ENCODE results near the gene TAB2. TPM values are rescaled to one million over a fixed set of nuclear protein-coding genes. Genes with fewer than 3 reads are reported as not detected.

The TAB2 gene
- total and polyA plus RNA-seq, 9 of the 15 experiments (the other 6 are each of a cell fraction or from before 2014, with no cell fraction given): 9.1 to 38.3 (median 18.6) TPM

DNA sequence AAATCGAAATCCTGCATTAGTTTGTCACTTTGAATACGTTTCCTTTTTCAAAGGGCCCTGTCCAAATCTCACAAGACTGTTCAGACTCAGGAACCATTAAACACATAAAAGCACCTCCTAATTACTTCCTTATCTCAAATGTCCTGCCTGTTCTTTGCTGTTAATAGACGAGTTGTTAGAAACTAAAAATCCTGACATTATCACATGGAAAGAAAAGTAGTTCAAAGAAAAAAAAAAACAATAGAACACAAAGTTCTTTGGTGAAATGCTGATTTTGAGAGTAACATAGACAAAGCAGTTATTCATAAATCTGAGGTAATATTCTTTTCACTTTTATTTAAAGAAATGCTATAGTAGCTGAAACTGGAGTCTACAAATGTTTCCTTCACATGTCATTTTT is 12.1 kb upstream of the TAB2 start:
- CTCF ChIA-PET (ENCODE audit: low intra/inter-chr PET ratio): no interaction called here
- WGBS (ENCODE audit: insufficient coverage, low coverage, missing lambda C conversion rate): 2% methylated on average over 3 of the region's 3 CpGs
- no TSS peak for BruUV-seq (replicated peaks)
- TF ChIP-seq CHAMP1 (IDR thresholded peaks at IDR 0.05) (no peak), ZBTB43 (CRISPR knock-in tag; IDR thresholded peaks at IDR 0.05) (no peak), ZNF280A (IDR thresholded peaks at IDR 0.05; ENCODE audit: low read depth, partially characterized antibody) (no peak), KDM5B (IDR thresholded peaks at IDR 0.05; ENCODE audit: insufficient replicate concordance, low read depth, low read length) (no peak), CXXC5 (CRISPR knock-in tag; IDR thresholded peaks at IDR 0.05) (no peak), ZC3H11A (IDR thresholded peaks at IDR 0.05; ENCODE audit: low read depth, low read length) (no peak), PRPF4 (IDR thresholded peaks at IDR 0.05; ENCODE audit: insufficient read depth, low read depth, low read length, poor library complexity, severe bottlenecking) (no peak), ZNF561 (CRISPR knock-in tag; conservative IDR thresholded peaks at IDR 0.05) (no peak)

More for the DNA sequence above, 12.1 kb upstream of the TAB2 start:
- no peaks in the 10 kb centered on the region for H3K36me3 ChIP-seq (ENCODE audit: control insufficient read depth, insufficient read depth, low read length)
- FAIRE-seq (no peak), ATAC-seq (no peak), DNase-seq (ENCODE audit: extremely low read depth in 1 of 4, low spot score in 3 of 4) (no peak)
- H3K9me1 ChIP-seq (ENCODE audit: control insufficient read depth, insufficient read depth, low read length): no peaks in the 10 kb centered on the region
- H3K4me3 ChIP-seq: no peak overlapping the region
- no peaks in the 10 kb centered on the region for H3K9me3 ChIP-seq (replicated peaks; ENCODE audit: control insufficient read depth, insufficient read depth, low read depth, low read length)
- no peaks in the 10 kb centered on the region for H3K79me2 ChIP-seq (ENCODE audit: control insufficient read depth, insufficient read depth, low read length)
- peaks cover 4 to 6% of the 10 kb centered on the region in 2 experiments; a peak in 2 of 5 replicates for H3K27me3 ChIP-seq (ENCODE audit: control insufficient read depth in 2 of 2, insufficient read depth in 2 of 2, low read length in 2 of 2)
- H3K4me2 ChIP-seq (ENCODE audit: insufficient read depth, low read length): no peak overlapping the region
- no peak overlapping the region for H3K9ac ChIP-seq (ENCODE audit: insufficient read depth in 1 of 2, low read depth in 2 of 2, low read length in 2 of 2)
- no peak overlapping the region for H3K27ac ChIP-seq (ENCODE audit: extremely low read depth, low read depth, low read length)
- H4K20me1 ChIP-seq (replicated peaks; ENCODE audit: control insufficient read depth, insufficient read depth, low read length): no peaks in the 10 kb centered on the region
- no peak overlapping the region for H2AFZ ChIP-seq (ENCODE audit: low read depth, low read length)
- intact Hi-C loops (cut with micrococcal nuclease): loop anchor here (1.0 kb wide), 1 partner anchor 39 kb away; no protein-coding TSS in a partner anchor
- in situ Hi-C loops (cut with MboI): no loop called here
- H3K4me1 ChIP-seq (replicated peaks in 1 of 2; ENCODE audit: control insufficient read depth in 2 of 2, insufficient read depth in 2 of 2, low read length in 2 of 2): no peaks in the 10 kb centered on the region
- POLR2A ChIA-PET: no interaction called here
